Measurements from ENCODE around the gene MTUS2.

- TF ChIP-seq, protein P1, sequence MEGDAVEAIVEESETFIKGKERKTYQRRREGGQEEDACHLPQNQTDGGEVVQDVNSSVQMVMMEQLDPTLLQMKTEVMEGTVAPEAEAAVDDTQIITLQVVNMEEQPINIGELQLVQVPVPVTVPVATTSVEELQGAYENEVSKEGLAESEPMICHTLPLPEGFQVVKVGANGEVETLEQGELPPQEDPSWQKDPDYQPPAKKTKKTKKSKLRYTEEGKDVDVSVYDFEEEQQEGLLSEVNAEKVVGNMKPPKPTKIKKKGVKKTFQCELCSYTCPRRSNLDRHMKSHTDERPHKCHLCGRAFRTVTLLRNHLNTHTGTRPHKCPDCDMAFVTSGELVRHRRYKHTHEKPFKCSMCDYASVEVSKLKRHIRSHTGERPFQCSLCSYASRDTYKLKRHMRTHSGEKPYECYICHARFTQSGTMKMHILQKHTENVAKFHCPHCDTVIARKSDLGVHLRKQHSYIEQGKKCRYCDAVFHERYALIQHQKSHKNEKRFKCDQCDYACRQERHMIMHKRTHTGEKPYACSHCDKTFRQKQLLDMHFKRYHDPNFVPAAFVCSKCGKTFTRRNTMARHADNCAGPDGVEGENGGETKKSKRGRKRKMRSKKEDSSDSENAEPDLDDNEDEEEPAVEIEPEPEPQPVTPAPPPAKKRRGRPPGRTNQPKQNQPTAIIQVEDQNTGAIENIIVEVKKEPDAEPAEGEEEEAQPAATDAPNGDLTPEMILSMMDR (conservative IDR thresholded peaks at IDR 0.05; ENCODE audit: low read length), result no peak
- no peak for TF ChIP-seq EZH2phosphoT487 (IDR thresholded peaks at IDR 0.05; ENCODE audit: borderline replicate concordance)
These were observed 295.7 kb downstream of the MTUS2 start for GRCh38 chr13:29115842-29116241.
